WTC11 (cell line): ENCODE results near the gene ANKRD27.

Experiments
- CTCF ChIP-seq: fragments of 200-600 bp; IDR thresholded peaks from 2 replicates; pipeline ENCODE4 v1.8.0; 2022; ENCODE audit warnings: antibody characterized with exemption
- NFE2L1 ChIP-seq: sonication (generic); formaldehyde crosslinking; IDR thresholded peaks from 2 replicates; pipeline ENCODE4 v1.8.1; 2023; ENCODE audit warnings: missing genetic modification reagents
- PREB ChIP-seq: sonication (generic); formaldehyde crosslinking; IDR thresholded peaks from 2 replicates; pipeline ENCODE4 v1.8.1; 2022; ENCODE audit warnings: mild to moderate bottlenecking, missing genetic modification reagents, moderate library complexity, borderline replicate concordance
- RORB ChIP-seq: fragments of 250-450 bp; sonication (Bioruptor Pico); IDR thresholded peaks from 2 replicates; pipeline ENCODE4 v1.9.0; 2021; ENCODE audit warnings: mild to moderate bottlenecking
- TEAD1 ChIP-seq: sonication (generic); formaldehyde crosslinking; IDR thresholded peaks from 2 replicates; pipeline ENCODE4 v1.8.0; 2022; ENCODE audit warnings: mild to moderate bottlenecking, missing genetic modification reagents
- USF2 ChIP-seq: sonication (generic); formaldehyde crosslinking; IDR thresholded peaks from 2 replicates; pipeline ENCODE4 v1.8.1; 2023; ENCODE audit warnings: mild to moderate bottlenecking, missing genetic modification reagents, moderate library complexity
- ZMAT4 ChIP-seq: fragments of 250-450 bp; sonication (Bioruptor Pico); IDR thresholded peaks from 2 replicates; pipeline ENCODE4 v1.9.0; 2021; ENCODE audit warnings: mild to moderate bottlenecking
- ZNF425 ChIP-seq: fragments of 250-450 bp; sonication (Bioruptor Pico); conservative IDR thresholded peaks from 2 replicates; pipeline ENCODE4 v1.9.0; 2021; ENCODE audit warnings: mild to moderate bottlenecking

GRCh38 chr19:32666084-32666483 is 8.9 kb downstream of the ANKRD27 start:
- TF ChIP-seq USF2 (CRISPR knock-in tag) (no peak), CTCF (no peak), NFE2L1 (CRISPR knock-in tag) (no peak), RORB (CRISPR knock-in tag) (no peak), ZMAT4 (CRISPR knock-in tag) (no peak), ZNF425 (CRISPR knock-in tag) (no peak), PREB (CRISPR knock-in tag) (no peak), TEAD1 (no peak)
